A549 (cell line): ENCODE results near the gene GPR176.
A peak's percentile ranks its signal among the peaks of the same experiment; 100 is the strongest.

Source experiments
- CTCF ChIP-seq: fragments of >200 bp; sonication (Bioruptor Twin); formaldehyde crosslinking; IDR thresholded peaks from 3 replicates; pipeline ENCODE4 v1.5.1; 2016
- EP300 ChIP-seq, 2 experiments: fragments of >200 bp; sonication (Bioruptor Twin); formaldehyde crosslinking; IDR thresholded peaks; 2 replicates in 1 of 2; 3 replicates in 1 of 2; pipeline ENCODE4 v1.6.1; 2016 to 2017
- POLR2A ChIP-seq: IDR thresholded peaks from 2 replicates; pipeline ENCODE4 v1.6.1; 2012; ENCODE audit warnings: mild to moderate bottlenecking, low read length
- RARB ChIP-seq: fragments of 250-450 bp; sonication (Bioruptor Pico); IDR thresholded peaks from 2 replicates; pipeline ENCODE4 v1.8.0; 2021; ENCODE audit warnings: mild to moderate bottlenecking, moderate library complexity
- RCOR1 ChIP-seq: fragments of 150-350 bp; IDR thresholded peaks from 2 replicates; pipeline ENCODE4 v1.6.1; 2014; ENCODE audit warnings: antibody characterized with exemption, low read length, low read depth
- ZSCAN20 ChIP-seq: fragments of 250-450 bp; sonication (Bioruptor Pico); IDR thresholded peaks from 2 replicates; pipeline ENCODE4 v1.8.0; 2022; ENCODE audit warnings: mild to moderate bottlenecking, moderate library complexity
- TF ChIP-seq, protein P1 (sequence below): IDR thresholded peaks from 2 replicates; pipeline ENCODE4 v1.6.1; 2012

DNA sequence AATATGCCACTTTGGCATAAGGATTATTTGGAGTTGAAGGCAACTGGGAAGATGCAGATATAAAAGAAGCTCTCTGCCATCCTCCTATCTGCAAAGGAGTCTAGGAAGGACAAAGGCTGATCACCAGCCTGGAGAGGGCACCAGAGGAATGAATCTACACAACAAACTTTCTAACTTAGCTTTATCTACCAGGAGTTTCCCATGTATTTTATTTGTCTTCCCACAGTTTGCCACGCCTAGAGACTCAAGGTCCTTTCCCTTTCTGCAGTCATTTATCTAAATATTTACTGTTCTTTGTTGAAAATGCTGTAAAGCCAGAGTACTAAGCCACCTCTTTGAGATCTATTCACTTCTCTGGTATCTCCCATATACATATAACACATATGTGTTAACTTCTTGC is 32.2 kb downstream of the GPR176 start:
- TF ChIP-seq RCOR1 (no peak), ZSCAN20 (CRISPR knock-in tag) (no peak), EP300 (IDR thresholded peaks at IDR 0.05) (no peak), CTCF (peak; percentile 32), RARB (CRISPR knock-in tag) (no peak), POLR2A (no peak)
- TF ChIP-seq, protein P1, sequence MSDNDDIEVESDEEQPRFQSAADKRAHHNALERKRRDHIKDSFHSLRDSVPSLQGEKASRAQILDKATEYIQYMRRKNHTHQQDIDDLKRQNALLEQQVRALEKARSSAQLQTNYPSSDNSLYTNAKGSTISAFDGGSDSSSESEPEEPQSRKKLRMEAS, result no peak
